ENCODE results near the gene MANBA.

- TF ChIP-seq CTCF (IDR thresholded peaks at IDR 0.05; ENCODE audit: insufficient read depth, low read depth, low read length) (no peak), EZH2 (IDR thresholded peaks at IDR 0.05; ENCODE audit: insufficient read depth, low read length) (no peak)
These were observed 127.7 kb downstream of the MANBA start for GRCh38 chr4:102633100-102633499.

Measured in astrocyte (in vitro differentiated cells and primary cell).